GM10266 (cell line): ENCODE data around the gene PTPRE.

ENCODE experiments used
- DNase-seq: peaks from one replicate; pipeline ENCODE4 v3.0.0; 2012; ENCODE audit errors: extremely low spot score
- TF ChIP-seq, protein P1 (sequence below): IDR thresholded peaks from 2 replicates; pipeline ENCODE4 v1.5.1; 2012; ENCODE audit warnings: mild to moderate bottlenecking, low read depth; ENCODE audit not compliant: control insufficient read depth, insufficient read depth; ENCODE audit errors: missing control alignments

Gene PTPRE

DNA sequence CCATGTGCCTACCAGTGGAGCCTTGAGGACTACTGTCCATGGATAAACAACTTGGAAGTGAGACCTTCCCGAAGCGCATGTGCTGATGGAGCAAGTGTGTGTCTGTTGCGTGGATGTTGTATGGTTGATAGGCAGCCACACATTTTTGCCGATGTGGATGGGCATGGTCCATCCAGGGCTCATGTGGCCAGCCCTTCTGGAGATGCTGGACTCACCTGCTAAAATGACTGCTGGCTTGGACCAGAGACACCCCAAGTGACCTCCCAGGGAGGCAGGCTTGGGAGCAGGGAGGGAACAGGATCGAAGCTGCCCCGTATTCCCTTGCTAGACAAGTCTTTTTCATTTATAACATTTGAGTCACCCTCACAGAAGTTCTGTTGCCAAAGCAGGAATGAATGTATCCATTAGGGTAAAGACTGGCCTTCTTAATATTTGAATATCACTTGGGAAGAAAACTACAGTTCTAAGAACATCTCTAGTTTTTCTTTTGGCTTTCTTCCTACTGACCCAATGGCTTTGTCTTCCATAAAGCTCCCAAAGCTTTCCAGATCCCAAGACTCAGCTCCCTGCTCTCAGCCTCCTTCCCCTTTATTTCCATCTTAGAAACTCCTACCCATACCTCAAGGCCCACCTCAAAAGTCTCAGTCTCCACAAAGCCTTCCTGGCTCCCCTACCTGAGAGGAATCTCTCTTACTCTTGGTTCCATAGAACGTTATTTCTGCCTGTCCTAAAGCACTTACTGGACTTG, 3.0 kb downstream of the PTPRE start:
- TF ChIP-seq, protein P1, sequence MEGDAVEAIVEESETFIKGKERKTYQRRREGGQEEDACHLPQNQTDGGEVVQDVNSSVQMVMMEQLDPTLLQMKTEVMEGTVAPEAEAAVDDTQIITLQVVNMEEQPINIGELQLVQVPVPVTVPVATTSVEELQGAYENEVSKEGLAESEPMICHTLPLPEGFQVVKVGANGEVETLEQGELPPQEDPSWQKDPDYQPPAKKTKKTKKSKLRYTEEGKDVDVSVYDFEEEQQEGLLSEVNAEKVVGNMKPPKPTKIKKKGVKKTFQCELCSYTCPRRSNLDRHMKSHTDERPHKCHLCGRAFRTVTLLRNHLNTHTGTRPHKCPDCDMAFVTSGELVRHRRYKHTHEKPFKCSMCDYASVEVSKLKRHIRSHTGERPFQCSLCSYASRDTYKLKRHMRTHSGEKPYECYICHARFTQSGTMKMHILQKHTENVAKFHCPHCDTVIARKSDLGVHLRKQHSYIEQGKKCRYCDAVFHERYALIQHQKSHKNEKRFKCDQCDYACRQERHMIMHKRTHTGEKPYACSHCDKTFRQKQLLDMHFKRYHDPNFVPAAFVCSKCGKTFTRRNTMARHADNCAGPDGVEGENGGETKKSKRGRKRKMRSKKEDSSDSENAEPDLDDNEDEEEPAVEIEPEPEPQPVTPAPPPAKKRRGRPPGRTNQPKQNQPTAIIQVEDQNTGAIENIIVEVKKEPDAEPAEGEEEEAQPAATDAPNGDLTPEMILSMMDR = no peak
- DNase-seq = no peak

DNA sequence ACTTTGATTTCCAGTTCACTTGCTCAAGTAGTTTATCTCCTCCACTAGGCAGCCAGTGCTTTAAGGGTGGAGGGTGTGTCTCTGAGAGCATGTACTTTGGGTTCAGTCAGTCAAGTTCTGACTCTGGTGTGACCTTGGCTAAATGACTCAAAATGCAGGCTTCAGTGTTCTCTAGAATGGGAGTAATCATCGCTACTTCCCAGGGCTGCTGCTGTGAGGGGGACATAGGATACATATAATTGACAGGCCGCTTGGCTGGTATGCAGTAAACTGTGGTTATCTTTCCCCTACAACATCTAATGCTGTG, 3.5 kb downstream of the PTPRE start:
- no peak for DNase-seq
- TF ChIP-seq, protein P1 = no peak

DNA sequence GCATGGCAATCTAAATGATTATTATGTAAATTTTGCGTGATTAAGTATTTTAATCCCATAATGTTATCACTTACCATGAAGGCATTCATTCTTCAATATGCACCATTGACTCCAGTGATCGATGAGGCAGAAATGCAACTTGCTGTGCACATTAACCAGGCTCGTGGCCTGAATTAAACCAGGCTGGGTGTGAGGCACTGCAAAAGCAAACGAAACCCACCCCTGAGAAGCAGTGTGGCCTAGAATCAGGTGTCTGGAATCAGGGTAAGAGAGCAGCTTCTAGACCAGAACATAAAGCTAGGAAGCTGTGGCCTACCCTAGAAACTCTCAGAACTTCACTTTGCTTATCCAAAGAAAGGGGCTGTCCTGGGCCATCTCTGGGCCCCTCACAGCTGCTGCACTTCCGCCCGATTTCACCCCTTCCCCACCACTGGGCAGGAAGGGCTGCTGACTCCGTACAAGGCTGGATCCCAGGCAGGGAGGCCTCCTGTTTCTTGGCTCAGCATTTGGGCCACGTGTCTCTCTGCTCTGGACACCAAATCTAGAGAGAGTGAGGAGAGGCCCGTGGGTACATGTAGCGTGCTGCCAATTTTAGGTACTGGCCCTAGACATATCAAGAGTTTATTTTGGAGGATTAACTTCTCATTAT, 4.4 kb downstream of the PTPRE start:
- TF ChIP-seq, protein P1 = no peak
- no peak for DNase-seq

DNA sequence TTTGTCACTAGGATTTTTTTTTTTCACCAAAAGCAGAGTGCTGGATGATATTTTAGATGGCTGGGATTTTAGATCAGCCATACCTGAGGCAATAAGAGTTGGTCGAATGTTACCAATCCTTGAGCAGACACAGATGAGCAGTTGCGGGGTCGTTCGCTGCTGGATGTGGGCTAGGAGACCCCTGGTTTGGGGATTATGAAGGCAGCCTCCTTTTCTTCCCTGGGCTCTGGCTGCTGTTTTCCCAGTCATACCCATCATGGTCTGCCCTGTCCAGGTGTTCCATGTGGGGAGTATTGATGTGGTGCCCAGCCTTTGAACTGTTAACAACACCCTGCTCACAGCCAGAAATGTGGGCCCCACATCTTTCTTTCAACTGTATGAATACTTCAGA, 5.0 kb downstream of the PTPRE start:
- TF ChIP-seq, protein P1 = no peak
- DNase-seq = no peak

DNA sequence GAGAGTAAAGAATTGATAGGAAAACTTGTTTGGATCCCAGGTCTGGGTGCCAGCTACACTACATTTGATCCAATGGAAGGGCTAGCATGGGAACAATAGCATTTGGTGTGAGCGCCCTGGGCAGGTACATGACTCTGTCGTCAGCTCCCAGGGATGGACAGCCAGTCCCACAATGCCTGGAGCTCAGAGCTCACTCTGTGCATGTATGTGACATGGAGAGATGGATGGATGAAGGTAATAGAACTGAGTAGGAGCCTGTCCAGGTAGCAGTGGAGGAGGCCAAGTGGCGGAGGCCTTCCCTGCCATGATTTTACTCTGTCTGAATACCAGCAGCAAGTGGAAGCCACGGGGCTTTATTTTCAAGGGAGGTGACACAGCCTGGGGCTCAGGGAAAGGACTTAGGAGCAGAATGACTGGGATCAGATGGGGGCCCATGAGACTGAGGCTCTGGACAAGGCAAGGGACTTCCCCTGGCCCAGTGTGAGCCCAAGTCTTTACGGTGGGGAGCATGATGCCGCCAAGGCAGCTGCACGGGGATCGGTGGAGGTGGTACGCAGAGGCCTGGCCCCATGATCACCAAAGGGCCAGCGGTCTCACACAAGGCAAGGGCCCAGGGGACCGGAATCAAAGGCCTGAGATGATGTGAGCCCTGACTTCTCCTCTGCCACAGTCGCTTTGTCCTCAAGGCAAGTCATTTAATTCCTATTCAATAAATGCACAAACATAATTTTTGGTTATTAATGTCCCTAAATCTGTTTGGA, 5.9 kb downstream of the PTPRE start:
- TF ChIP-seq, protein P1 = no peak
- DNase-seq = no peak

DNA sequence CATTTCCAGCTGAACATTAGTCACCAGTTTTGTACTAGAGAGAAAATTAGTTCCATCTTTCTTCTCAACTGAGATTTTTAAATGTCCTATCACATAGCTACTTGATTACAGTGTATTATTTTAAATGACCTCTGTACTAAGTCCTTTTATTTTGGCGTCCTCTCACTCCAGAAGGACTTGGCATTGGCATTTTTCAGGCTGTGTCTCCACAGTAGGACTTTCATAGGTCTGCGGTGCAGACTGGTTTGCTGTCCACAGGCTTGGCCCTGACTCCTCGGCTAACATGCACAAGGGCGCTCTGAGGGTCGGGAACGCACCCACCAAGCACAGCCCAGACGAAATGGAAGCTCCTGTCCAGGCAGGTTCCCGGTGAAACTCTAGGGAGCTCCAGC, 6.5 kb downstream of the PTPRE start:
- TF ChIP-seq, protein P1 = no peak

DNA sequence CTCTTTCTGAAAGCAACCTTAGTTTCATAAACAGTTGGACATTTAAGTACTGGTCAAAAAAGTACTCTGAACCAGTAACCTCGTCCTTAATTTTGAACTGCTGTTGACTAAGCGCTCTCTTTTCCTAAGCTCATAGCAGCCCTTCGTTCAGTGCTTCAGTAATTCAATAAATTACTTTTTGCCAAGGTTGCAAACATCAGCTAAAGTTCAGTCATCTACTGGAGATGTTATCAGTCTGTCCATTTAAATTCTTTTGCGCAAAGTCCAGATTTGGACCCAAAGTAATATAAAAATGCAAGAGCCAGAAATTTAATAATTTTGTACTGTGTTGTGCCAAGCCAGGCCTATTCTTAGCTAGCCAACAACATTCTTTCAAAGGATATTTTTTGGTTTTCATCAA, 8.4 kb downstream of the PTPRE start:
- TF ChIP-seq, protein P1 = no peak
- no peak for DNase-seq

More for the DNA sequence above, 6.5 kb downstream of the PTPRE start:
- no peak for DNase-seq
